Mucosa of rectum (tissue), 2 donors: Measurements from ENCODE around the gene DBN1.
A peak's percentile ranks its signal among the peaks of the same experiment; 100 is the strongest.

Experiments used
- H3K27ac ChIP-seq, 2 donors: one replicate each; pipeline ENCODE4 v1.7.0; 2013; ENCODE audit warnings: inconsistent platforms in 2 of 2, low read depth in 2 of 2, low read length in 2 of 2
- H3K27me3 ChIP-seq, 2 donors: one replicate each; pipeline ENCODE4 v1.7.0; 2013; ENCODE audit warnings: low read length in 2 of 2; ENCODE audit not compliant: control insufficient read depth in 2 of 2, insufficient read depth in 2 of 2
- H3K36me3 ChIP-seq, 2 donors: one replicate each; pipeline ENCODE4 v1.7.0; 2013; ENCODE audit warnings: low read length in 2 of 2; ENCODE audit not compliant: control insufficient read depth in 2 of 2, insufficient read depth in 2 of 2
- H3K4me1 ChIP-seq, 2 donors: one replicate each; pipeline ENCODE4 v1.7.0; 2013; ENCODE audit warnings: low read length in 2 of 2, mild to moderate bottlenecking in 1 of 2; ENCODE audit not compliant: control insufficient read depth in 2 of 2, insufficient read depth in 2 of 2
- H3K4me3 ChIP-seq, 2 donors: one replicate each; pipeline ENCODE4 v1.7.0; 2013; ENCODE audit warnings: low read length in 2 of 2
- H3K9ac ChIP-seq, 2 donors: one replicate each; pipeline ENCODE4 v1.7.0; 2013; ENCODE audit warnings: low read length in 2 of 2, low read depth in 1 of 2, mild to moderate bottlenecking in 1 of 2
- H3K9me3 ChIP-seq, 2 donors: one replicate each; pipeline ENCODE4 v1.7.0; 2013; ENCODE audit warnings: low read length in 2 of 2; ENCODE audit not compliant: control insufficient read depth in 2 of 2
- donor health status: healthy.
- donor health status: Normal muscosa, but diverticular disease.

DBN1 gene

DNA sequence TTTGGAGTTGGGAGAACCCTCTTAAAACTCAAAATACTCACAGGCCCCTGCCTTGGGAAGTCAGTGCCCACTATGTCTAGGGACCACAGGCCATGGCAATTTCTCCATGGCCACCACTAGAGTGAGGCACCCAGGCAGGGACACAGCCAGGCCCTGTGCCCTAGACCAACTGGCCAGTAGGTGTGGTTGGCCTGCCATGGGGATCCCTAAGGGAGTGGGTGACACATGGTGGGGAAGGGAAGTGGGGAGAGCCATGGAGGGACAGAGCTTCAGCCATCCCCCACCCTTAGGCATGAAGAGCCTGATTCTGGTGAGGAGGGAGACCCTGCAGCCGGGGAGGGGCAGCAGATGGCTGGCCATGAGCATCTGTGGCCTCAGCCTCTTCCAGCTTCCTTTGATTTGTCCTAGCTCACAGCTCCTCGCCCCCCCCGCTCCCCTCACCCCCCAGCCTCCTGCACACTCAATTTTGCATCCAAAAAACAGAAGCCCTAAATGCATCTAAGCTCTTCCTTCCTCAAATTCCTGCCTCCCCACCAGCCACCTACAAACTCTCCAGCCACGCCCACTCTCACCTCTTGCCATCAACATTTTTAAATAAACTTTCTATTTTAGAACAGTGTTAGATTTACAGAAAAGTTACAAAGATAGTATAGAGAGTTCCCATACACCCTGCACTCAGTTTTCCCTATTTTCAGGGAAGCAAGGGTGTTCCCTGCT, 1.6 kb upstream of the DBN1 start:
- Histone ChIP-seq H3K27me3 (peaks cover 0 to 3% of the 10 kb centered on the region in 2 donors), H3K4me3 (no peak overlapping the region), H3K9ac (no peak overlapping the region), H3K27ac (no peak overlapping the region), H3K4me1 (peaks cover 13 to 15% of the 10 kb centered on the region in 2 donors), H3K36me3 (no peaks in the 10 kb centered on the region), H3K9me3 (no peaks in the 10 kb centered on the region)

DNA sequence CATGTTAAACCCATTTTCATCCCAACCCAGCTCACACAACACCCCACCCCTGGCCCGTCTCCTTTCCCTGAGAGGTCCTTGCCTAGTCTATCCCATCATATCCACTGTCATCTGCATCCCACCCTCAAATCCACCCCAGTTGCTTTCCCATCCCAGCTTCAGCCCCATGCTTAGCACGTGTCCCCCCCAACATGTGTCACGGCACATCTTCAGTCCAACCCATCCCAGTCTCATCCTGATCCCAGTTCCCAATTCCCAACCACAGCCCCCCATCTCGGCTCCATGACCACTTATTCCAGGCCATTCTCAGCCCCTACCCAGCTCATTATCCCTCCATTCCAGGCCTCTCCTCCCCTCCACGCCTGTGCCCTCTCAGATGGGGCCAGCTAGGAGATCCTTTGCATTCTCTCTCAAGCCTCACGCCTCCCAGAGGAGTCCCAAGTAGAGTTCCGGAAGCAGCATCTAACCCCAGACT, 605 bp upstream of the DBN1 start:
- Histone ChIP-seq H3K36me3 (no peaks in the 10 kb centered on the region), H3K27me3 (peaks cover 0 to 3% of the 10 kb centered on the region in 2 donors), H3K27ac (peak overlapping the region in 1 of 2 donors; percentile 1), H3K9ac (no peak overlapping the region), H3K4me3 (no peak overlapping the region), H3K9me3 (no peaks in the 10 kb centered on the region), H3K4me1 (peaks cover 9 to 15% of the 10 kb centered on the region in 2 donors)

DNA sequence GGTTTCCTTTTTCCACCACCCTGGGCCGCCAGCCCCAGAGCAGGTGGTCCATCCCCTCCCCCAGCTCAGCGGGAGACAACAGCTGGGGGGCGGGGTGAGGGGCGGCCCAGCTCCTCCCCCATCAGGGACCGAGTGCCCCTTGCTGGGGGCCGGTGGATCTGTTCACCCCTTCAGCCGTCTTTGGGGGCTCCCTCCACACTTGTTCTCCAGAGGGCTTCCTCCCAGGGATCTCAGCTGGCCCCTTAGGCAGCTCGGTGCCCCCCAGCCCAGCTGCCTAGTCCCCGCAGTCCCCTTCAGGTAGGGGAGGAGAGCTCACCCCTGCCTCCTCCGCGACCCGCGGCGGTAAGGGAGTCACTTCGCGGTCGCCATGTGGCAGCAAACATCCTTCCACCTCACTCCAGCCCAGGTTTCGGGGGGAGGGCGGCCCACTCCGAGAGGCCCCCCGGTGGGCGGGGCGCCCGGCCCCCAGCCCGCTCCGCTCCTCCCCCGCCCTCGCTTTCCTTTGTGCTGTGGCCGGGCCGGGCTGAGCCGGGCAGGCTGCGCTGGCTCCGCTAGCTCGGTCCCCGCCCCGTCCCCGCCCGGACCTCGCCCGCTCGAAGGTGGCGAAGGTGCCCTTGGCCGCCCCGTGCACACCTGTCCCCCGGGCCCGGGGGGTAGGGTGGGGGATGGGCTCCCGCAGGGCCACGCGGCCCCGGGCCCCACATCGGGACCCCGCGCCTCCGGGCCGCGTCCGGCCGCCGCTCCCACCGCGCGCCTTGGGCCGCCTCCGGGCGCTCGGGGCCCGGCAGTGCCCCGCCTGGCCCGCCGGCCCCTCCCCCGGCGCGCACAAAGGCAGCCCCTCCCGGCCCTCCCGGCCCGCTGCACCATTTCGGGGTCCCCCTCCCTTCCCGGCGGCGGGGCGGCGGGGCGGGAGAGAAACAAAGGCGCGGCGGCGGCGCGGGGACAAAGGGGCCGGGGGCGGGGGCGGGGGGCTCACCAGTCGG, 683 bp downstream of the DBN1 start:
- peak overlapping the region in 1 of 2 donors; percentile 16 for H3K27ac ChIP-seq
- H3K4me1 ChIP-seq = peaks cover 8 to 12% of the 10 kb centered on the region in 2 donors

DNA sequence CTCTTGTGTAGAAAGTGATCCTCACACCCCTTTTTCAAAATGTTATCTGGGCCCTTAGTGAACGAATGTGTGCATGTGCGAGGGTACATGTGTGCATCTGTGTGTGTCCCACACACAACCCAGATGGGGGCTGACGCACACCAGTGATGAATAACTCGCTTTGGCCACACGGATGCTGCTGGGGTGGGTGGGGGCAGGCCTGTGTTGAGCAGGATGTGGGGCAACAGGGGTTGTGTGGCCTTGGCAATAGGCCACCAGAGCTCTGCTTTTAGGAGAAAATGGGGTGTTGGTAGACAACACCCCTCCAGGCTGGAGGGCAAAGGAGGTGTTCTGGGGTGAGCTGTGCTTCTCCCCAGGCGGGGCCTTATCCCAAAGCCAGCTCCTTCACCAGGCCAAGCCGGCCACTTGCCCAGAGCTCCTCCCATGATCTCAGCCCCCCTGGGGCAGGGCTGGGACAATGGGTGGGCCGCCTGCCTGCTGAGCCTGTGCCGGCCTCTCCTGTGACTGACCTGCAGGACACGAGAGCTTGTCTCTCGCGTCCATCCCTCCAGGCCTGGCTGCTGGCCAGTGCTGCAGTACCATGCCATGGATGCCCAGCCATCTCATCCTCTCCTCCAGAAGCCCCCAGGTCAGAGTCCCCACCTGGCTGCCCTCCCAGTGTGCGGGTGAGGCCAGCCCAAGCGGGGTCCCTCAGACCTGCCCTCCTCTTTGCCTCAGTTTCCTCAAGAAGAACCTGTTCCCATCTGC, 1.7 kb downstream of the DBN1 start:
- Histone ChIP-seq H3K4me1 (peaks cover 8 to 12% of the 10 kb centered on the region in 2 donors), H3K27me3 (peaks cover 0 to 3% of the 10 kb centered on the region in 2 donors), H3K36me3 (no peaks in the 10 kb centered on the region), H3K9ac (peak overlapping the region in 1 of 2 donors; percentile 14), H3K9me3 (no peaks in the 10 kb centered on the region), H3K27ac (no peak overlapping the region), H3K4me3 (peak overlapping the region; percentile 54 to 55)

More for the DNA sequence above, 683 bp downstream of the DBN1 start:
- Histone ChIP-seq H3K9me3 (no peaks in the 10 kb centered on the region), H3K4me3 (peak overlapping the region; percentile 54 to 55), H3K9ac (peak overlapping the region in 1 of 2 donors; percentile 17), H3K27me3 (peaks cover 0 to 3% of the 10 kb centered on the region in 2 donors), H3K36me3 (no peaks in the 10 kb centered on the region)

DNA sequence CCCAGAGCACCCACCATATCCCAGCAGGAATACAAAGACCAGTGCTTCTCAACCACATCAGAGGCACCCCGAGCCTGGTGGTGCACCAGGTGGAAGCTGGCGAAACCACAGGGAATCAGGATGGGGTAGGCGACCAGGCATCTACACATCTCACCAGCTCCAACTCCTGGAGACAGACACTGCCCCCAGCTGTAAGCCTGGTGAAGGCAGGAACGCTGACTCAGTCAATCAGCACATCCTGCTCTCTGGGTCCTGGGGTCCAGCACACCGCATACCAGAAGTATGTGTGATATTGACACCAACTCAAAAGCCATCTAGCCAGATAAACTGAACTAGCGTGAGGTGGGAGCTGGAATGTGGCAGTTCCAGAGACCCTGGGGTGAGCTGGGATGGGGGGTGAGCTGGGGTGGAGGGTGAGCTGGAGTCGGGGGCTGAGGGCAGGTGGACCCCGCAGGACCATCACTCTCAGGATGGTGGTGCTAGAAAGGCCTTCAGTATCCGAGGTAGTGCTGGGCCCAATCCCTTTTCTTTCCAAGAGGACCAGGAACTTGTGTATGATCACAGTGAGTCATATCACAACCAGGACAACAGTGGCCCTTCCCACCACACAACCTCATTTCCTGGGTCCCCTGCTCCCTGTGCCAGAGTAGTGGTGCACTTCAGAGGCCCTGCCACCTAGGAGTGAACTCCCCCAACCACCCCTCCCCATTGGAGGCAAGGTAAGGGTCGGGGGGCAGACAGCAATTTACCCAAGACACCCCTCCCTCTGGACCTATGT, 2.5 kb downstream of the DBN1 start:
- H3K27me3 ChIP-seq = peaks cover 0 to 3% of the 10 kb centered on the region in 2 donors
- H3K4me1 ChIP-seq = peaks cover 8 to 12% of the 10 kb centered on the region in 2 donors
- no peaks in the 10 kb centered on the region for H3K36me3 ChIP-seq
- no peak overlapping the region for H3K4me3 ChIP-seq
- H3K9ac ChIP-seq = no peak overlapping the region
- H3K27ac ChIP-seq = no peak overlapping the region
- no peaks in the 10 kb centered on the region for H3K9me3 ChIP-seq

DNA sequence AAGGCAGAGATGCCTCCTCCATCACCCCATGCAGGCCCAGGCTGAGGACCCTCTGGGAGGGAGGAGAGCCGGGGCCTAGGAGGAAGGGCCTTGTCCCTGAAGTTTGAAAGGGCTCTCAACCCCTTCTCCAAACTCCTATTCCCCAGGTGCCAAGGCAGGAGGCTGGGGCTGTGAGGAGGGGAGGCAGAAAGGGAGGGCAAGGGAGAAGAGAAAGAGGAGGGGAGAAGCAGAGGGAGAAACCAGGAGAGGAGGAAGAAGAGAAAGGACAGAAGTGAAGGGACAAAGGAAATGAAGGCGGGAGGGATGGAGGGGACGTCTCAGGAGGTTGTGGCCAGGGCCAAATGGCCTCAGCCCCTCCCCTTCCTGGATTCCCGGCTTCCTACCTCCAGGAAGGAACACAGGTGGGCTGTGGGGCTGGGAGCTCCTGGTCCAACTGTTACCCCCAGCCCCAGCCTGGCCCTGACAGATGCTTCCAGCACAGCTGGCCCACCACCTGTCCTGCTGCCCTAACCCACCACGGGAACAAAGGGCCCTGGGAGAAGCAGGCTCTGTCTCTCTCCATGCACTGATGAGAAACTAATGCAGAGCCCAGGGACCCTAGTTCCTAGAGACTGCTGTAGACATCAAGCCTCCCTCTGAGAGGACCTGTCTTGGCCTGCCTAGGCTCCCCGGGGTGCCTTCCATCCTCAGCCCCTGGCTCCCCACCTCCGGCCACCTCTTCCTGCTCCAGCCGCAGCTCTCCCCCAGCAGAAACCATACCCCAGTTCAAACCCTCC, 3.5 kb downstream of the DBN1 start:
- Histone ChIP-seq H3K27ac (no peak overlapping the region), H3K9me3 (no peaks in the 10 kb centered on the region), H3K4me1 (peaks cover 8 to 12% of the 10 kb centered on the region in 2 donors), H3K4me3 (no peak overlapping the region), H3K27me3 (peaks cover 0 to 3% of the 10 kb centered on the region in 2 donors), H3K36me3 (peaks cover 0 to 4% of the 10 kb centered on the region in 2 donors), H3K9ac (no peak overlapping the region)

DNA sequence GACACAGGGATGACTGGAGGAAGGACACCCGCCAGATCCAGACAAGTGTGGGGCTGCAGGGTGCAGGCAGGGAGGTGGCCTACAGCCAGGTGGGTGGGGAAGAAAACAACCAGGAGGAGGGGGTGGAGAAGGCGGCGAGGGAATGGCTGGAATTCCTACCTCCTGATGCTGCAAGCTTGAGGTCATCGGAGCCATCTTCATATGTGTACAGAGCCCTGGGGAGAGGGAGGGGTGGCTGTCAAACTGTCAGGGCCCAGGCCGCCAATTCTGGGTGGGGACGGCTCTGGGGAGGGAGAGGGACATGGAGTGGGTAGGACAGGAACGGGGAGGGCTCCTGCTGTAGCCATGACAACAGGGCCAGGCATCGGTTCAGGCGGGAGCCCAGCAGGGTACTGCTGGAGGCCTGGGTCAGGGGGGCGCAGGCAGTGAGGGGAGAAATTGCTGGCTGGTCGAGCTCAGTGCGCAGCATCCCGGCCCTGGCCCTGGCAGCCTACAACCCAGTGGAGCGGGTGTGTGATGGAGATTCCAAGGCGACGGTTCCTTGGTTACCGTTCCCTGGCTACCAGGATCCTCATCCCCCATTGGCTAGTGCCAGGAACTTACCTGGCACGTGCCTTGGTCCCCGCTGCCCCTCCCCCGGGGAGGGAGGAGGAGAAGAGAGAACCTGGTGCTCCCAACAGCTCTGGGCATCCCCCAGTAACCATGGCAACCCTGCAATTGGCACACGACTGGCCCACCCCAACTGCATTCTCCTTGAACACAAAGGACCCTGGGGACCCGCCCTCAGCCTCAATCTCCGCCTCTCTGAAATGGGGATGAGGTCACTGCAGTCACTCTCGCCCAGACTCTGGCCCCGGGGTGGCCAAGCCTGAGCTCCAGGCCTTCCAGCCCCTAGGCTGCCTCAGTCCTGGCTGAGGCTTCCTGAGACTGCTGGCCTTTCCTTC, 4.5 kb downstream of the DBN1 start:
- H3K27ac ChIP-seq = no peak overlapping the region
- H3K4me1 ChIP-seq = peaks cover 8 to 12% of the 10 kb centered on the region in 2 donors
- no peaks in the 10 kb centered on the region for H3K9me3 ChIP-seq
- H3K27me3 ChIP-seq = peaks cover 0 to 3% of the 10 kb centered on the region in 2 donors
- peaks cover 0 to 4% of the 10 kb centered on the region in 2 donors for H3K36me3 ChIP-seq
- H3K9ac ChIP-seq = no peak overlapping the region
- H3K4me3 ChIP-seq = no peak overlapping the region

DNA sequence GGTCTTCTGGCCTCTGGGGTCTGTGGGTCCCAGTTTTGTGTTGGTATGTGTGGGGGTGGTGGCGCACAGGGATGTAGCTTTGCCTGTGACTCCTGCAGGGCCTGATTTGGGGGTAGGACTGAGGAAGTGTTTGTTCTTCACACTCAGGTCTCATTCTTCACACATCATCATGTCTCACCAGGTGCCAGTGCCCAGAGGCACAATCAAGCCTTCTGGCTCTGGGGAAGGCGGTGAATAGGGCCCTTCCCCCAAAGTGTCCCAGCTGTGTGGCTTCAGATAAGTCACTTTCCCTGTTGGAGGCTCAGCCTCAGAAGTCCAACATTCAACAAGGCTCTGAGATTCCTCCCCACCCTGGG, 5.1 kb downstream of the DBN1 start:
- no peak overlapping the region for H3K9ac ChIP-seq
- H3K4me1 ChIP-seq = peaks cover 8 to 12% of the 10 kb centered on the region in 2 donors
- peaks cover 0 to 3% of the 10 kb centered on the region in 2 donors for H3K27me3 ChIP-seq
- no peak overlapping the region for H3K4me3 ChIP-seq
- H3K9me3 ChIP-seq = no peaks in the 10 kb centered on the region
- H3K27ac ChIP-seq = no peak overlapping the region
- H3K36me3 ChIP-seq = peaks cover 0 to 4% of the 10 kb centered on the region in 2 donors
